Measurements from ENCODE around the gene CDK2. TPM values are rescaled to one million over a fixed set of nuclear protein-coding genes. Genes with fewer than 3 reads are reported as not detected.

The CDK2 gene
- total RNA-seq, 1 donor from 2014 or later, result 21.4 TPM

- no peak for DNase-seq (ENCODE audit: low spot score)
Observed at GRCh38 chr12:56010111-56010570, 43.5 kb downstream of the CDK2 start.

DNA sequence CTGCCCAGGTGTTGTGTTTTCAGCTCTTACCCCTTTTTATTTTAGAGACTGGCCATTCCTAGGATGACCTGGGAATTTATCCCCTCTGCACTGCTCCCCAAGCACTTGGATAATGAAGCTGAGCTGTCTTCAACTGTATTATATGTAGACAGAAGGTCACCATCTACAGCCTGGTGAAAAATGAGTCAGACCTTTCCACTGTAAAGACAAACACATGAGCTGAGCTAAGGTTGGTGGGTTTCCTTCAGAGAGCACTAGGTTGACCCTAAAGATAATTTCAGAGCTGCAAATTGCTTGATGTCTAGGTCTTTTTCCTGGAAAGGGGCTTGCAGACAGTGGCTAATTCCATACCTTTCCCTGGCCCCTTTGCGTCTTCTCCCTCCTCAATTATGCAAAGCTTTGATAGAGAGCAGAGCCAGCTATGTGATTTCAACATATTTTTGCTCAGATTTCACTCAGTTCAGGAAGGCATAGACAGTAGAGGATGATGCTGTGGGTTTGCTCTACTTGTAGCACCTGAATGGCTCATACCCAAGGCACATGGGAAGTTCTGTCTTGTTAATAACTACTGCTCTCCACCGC is 45.0 kb downstream of the CDK2 start:
- DNase-seq (ENCODE audit: low spot score), result no peak

DNA sequence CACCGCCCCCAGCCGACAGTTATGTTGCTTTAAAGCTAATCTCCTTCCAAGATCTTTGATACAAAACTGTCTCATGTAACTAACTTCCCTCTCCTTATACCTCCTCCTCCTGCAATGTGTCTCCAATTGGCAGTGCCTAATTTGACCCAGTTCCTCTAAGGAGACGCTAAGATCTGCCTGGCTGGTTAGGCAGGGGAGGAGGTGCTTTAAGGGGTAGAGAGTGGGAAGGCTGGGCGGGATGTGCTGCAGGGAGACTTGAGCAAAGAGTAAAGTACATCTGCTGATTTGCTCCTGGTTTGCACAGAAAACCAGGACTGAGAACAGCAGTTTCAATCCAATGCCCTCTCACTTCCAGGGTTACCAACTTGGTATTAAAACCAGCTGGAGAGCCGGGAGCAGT is 46.9 kb downstream of the CDK2 start:
- no peak for DNase-seq (ENCODE audit: low spot score)

GRCh38 chr12:56014205-56014604 is 47.6 kb downstream of the CDK2 start:
- no peak for DNase-seq (ENCODE audit: low spot score)

DNA sequence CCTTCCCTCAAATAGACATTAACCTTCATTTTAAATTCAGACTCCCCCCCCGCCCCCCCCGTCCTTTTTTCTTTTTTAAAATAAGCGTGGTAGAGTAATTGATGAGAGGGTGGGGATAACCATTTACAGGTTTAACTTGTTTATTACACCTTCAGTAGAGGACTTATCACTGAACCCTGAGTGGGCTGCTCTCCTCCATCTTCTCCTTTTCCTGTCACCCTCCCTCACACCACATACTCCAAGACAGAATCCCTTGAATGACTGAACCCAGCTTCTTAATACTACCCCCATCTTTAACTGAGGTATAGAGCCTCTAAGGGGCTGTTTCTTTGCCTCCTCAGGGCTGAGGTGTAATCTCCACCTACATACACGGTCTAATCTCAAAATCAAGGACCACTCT is 50.6 kb downstream of the CDK2 start:
- DNase-seq (ENCODE audit: low spot score), result no peak

DNA sequence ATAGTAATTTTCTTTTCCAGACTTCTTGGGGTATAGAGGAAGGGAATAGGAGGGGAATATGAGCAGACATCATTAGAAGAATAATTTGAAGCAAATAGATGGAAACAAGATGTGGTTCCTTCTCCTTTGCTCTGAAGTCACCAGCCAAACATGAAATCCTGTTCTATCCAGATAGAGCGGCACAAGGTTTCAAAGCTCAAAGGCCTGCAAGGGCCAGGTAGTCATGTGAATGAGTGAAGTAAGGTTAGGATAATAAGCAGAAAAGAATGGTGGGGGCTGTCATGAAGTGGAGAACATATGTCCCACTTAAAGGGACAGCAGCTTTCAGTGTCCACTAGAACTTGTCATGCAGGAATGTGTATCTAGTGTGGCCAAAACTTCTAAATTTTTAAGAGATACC is 51.7 kb downstream of the CDK2 start:
- DNase-seq (ENCODE audit: low spot score), result no peak

- DNase-seq (ENCODE audit: low spot score), result no peak
Observed at GRCh38 chr12:56020423-56021184, 54.0 kb downstream of the CDK2 start, which contains the start of gene IKZF4. Gene IKZF4 (plus strand): TSS chr12:56021043. CDS start chr12:56021494, 451 bp downstream.

- no peak for DNase-seq (ENCODE audit: low spot score)
Observed at GRCh38 chr12:56021889-56022497, 55.4 kb downstream of the CDK2 start.

Other genes with a start within 250 kb of the CDK2 start
- gene RDH5, start 246.4 kb upstream of the CDK2 start, total RNA-seq, result 123 TPM
- gene CD63, start 237.8 kb upstream of the CDK2 start, total RNA-seq, result 1,545 TPM
- 5.8 TPM for gene GDF11, start 223.7 kb upstream of the CDK2 start, total RNA-seq
- gene SARNP, start 149.1 kb upstream of the CDK2 start, total RNA-seq, result 39.0 TPM
- gene ORMDL2, start 148.8 kb upstream of the CDK2 start, total RNA-seq, result 49.7 TPM
- 28.1 TPM for gene DNAJC14, start 137.2 kb upstream of the CDK2 start, total RNA-seq
- 774 TPM for gene MMP19, start 123.9 kb upstream of the CDK2 start, total RNA-seq
- 30.5 TPM for gene PYM1, start 38.9 kb upstream of the CDK2 start, total RNA-seq
- gene DGKA, start 35.7 kb upstream of the CDK2 start, total RNA-seq, result 32.4 TPM
- gene PMEL, start 788 bp upstream of the CDK2 start, total RNA-seq, result 0.64 TPM
- gene RAB5B, start 7.2 kb downstream of the CDK2 start, total RNA-seq, result 88.2 TPM
- 27.7 TPM for gene SUOX, start 30.4 kb downstream of the CDK2 start, total RNA-seq
- 25.8 TPM for gene IKZF4, start 54.2 kb downstream of the CDK2 start, total RNA-seq
- gene RPS26, start 75.1 kb downstream of the CDK2 start, total RNA-seq, result 45.3 TPM
- 1.9 TPM for gene ERBB3, start 113.3 kb downstream of the CDK2 start, total RNA-seq
- gene PA2G4, start 137.7 kb downstream of the CDK2 start, total RNA-seq, result 99.5 TPM
- 2,287 TPM for gene RPL41, start 149.8 kb downstream of the CDK2 start, total RNA-seq
- gene ZC3H10, start 151.4 kb downstream of the CDK2 start, total RNA-seq, result 7.9 TPM
- gene ESYT1, start 161.4 kb downstream of the CDK2 start, total RNA-seq, result 435 TPM
- 41.3 TPM for gene MYL6B, start 185.8 kb downstream of the CDK2 start, total RNA-seq
- 2,743 TPM for gene MYL6, start 191.5 kb downstream of the CDK2 start, total RNA-seq
- gene SMARCC2, start 222.7 kb downstream of the CDK2 start, total RNA-seq, result 113 TPM